ENCODE measurements around the gene HMCN1.

The HMCN1 gene

DNA sequence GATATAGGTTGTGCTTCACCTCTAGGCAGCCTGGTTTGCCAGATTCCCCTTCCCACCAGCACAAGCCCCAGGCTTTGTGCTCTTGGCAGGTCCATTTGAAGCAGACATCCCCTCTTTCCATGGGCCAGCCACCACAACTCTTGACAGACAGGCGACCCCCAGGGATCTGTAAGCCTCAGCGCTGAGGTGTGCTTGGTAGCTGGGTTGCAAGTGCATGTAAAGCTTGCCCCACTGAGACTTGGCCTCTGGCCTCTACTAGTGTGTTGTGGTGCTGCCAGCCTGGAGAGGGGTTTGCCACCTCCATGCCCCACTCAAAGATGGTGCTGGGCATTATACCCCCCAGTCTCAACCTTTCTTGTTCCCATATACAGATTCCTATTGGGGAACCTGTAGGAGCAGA is 103.9 kb downstream of the HMCN1 start:
- H3K14ac ChIP-seq (ENCODE audit: low read length in 2 of 2) = peak overlapping the region in 1 of 2 experiments; percentile 31
- H3K18ac ChIP-seq (ENCODE audit: low read depth in 1 of 2, low read length in 2 of 2) = peak overlapping the region; percentile 50 to 82
- peaks cover 11% of the 10 kb centered on the region for H3K79me1 ChIP-seq (replicated peaks; ENCODE audit: low read length, poor library complexity, severe bottlenecking)
- H3K27ac ChIP-seq (ENCODE audit: low read length, poor library complexity, severe bottlenecking) = no peak overlapping the region
- H2AK5ac ChIP-seq (ENCODE audit: low read length, severe bottlenecking) = no peak overlapping the region
- no peak overlapping the region for H2BK15ac ChIP-seq (ENCODE audit: low read depth, poor library complexity, severe bottlenecking)
- H3K9ac ChIP-seq (ENCODE audit: low read length) = no peak overlapping the region
- 93% methylated on average over 2 of the region's 2 CpGs for WGBS
- H2BK5ac ChIP-seq (ENCODE audit: low read depth, low read length, poor library complexity, severe bottlenecking) = no peak overlapping the region
- no peak for DNase-seq
- no peak overlapping the region for H4K91ac ChIP-seq (ENCODE audit: low read length)
- no peaks in the 10 kb centered on the region for H3K4me1 ChIP-seq (ENCODE audit: control insufficient read depth, insufficient read depth, low read depth, low read length)
- H3K27me3 ChIP-seq (ENCODE audit: control insufficient read depth in 1 of 2, insufficient read depth in 1 of 2, low read length in 2 of 2) = no peaks in the 10 kb centered on the region
- peaks cover 0 to 3% of the 10 kb centered on the region in 2 experiments for H3K36me3 ChIP-seq (ENCODE audit: control insufficient read depth in 1 of 2, insufficient read depth in 2 of 2, low read depth in 1 of 2, low read length in 2 of 2)
- no peak overlapping the region for H4K8ac ChIP-seq (ENCODE audit: low read length)
- H3K4me2 ChIP-seq (ENCODE audit: low read length, poor library complexity, severe bottlenecking) = no peak overlapping the region
- H3K4me3 ChIP-seq (ENCODE audit: insufficient read depth in 1 of 2, low read depth in 1 of 2, low read length in 2 of 2) = no peak overlapping the region
- H2BK12ac ChIP-seq (ENCODE audit: low read length in 2 of 2) = peak overlapping the region; percentile 17 to 44
- H3K4ac ChIP-seq (ENCODE audit: low read depth in 1 of 2, low read length in 2 of 2) = no peak overlapping the region
- H3K9me3 ChIP-seq (ENCODE audit: control insufficient read depth, low read length) = no peaks in the 10 kb centered on the region
- H3K23ac ChIP-seq (ENCODE audit: low read length in 2 of 2) = no peak overlapping the region
- no peak overlapping the region for H2BK120ac ChIP-seq (ENCODE audit: low read depth, low read length)
- no peak overlapping the region for H2AFZ ChIP-seq (ENCODE audit: low read depth, low read length)

DNA sequence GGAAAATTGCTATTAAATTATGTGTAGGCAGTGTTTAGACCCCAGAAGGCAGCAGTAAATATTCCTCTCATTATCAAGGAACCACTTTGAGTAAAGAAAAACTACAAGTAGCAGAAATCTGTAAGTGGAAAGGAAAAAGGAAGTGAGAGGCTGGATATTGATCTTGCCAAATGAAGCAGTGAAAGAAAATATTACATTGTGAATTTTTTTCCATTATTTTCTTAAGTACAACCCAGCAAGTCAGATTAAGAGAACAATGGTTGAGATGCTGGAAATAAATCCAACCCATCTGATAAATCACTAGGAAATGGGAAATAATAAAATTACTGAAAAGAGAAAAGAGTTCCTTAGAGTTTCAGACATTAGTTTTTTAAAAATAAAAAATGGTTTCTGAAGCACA is 106.7 kb downstream of the HMCN1 start:
- DNase-seq = no peak
- Histone ChIP-seq H2AK5ac (ENCODE audit: low read length, severe bottlenecking) (no peak overlapping the region), H3K36me3 (ENCODE audit: control insufficient read depth in 1 of 2, insufficient read depth in 2 of 2, low read depth in 1 of 2, low read length in 2 of 2) (peaks cover 0 to 4% of the 10 kb centered on the region in 2 experiments), H3K4me3 (ENCODE audit: insufficient read depth in 1 of 2, low read depth in 1 of 2, low read length in 2 of 2) (no peak overlapping the region), H2BK120ac (ENCODE audit: low read depth, low read length) (no peak overlapping the region), H3K23ac (ENCODE audit: low read length in 2 of 2) (no peak overlapping the region), H3K14ac (ENCODE audit: low read length in 2 of 2) (no peak overlapping the region), H2BK5ac (ENCODE audit: low read depth, low read length, poor library complexity, severe bottlenecking) (no peak overlapping the region), H3K4ac (ENCODE audit: low read depth in 1 of 2, low read length in 2 of 2) (no peak overlapping the region), H3K9me3 (ENCODE audit: control insufficient read depth, low read length) (no peaks in the 10 kb centered on the region), H3K9ac (ENCODE audit: low read length) (no peak overlapping the region), H3K18ac (ENCODE audit: low read depth in 1 of 2, low read length in 2 of 2) (no peak overlapping the region), H3K27me3 (ENCODE audit: control insufficient read depth in 1 of 2, insufficient read depth in 1 of 2, low read length in 2 of 2) (no peaks in the 10 kb centered on the region), H3K79me1 (replicated peaks; ENCODE audit: low read length, poor library complexity, severe bottlenecking) (peaks cover 9% of the 10 kb centered on the region), H2BK15ac (ENCODE audit: low read depth, poor library complexity, severe bottlenecking) (no peak overlapping the region), H3K27ac (ENCODE audit: low read length, poor library complexity, severe bottlenecking) (no peak overlapping the region), H3K4me1 (ENCODE audit: control insufficient read depth, insufficient read depth, low read depth, low read length) (no peaks in the 10 kb centered on the region), H3K4me2 (ENCODE audit: low read length, poor library complexity, severe bottlenecking) (no peak overlapping the region), H2AFZ (ENCODE audit: low read depth, low read length) (no peak overlapping the region), H4K91ac (ENCODE audit: low read length) (no peak overlapping the region), H4K8ac (ENCODE audit: low read length) (no peak overlapping the region), H2BK12ac (ENCODE audit: low read length in 2 of 2) (no peak overlapping the region)

DNA sequence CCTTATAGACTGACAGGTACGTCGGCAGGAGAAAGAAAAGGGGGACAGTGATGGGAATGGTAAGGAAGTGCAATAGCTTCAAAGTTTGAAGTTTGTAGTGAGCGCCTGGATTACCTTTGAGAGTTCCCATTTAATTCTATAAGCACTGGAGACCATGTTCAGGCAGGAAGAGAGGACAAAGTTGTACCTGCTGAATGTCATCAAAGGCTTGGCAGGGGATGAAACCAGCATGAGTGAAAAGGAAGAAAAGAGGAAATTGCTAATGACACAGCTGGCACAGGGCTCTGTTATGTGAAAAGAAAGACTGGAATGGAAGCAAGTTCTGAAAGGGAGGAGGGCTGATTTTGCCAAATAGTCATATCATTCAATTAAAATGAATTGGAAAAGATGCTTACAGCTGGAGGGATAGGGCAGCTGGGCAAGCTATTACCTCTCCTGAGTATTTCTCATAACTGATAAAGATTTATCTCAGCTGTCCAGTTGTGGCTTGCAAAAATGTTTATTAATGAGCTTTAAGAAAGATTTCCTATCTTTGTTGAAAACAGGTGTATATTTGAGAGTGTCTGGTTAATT is 109.2 kb downstream of the HMCN1 start:
- H2BK120ac ChIP-seq (ENCODE audit: low read depth, low read length) = no peak overlapping the region
- no peak overlapping the region for H4K91ac ChIP-seq (ENCODE audit: low read length)
- H4K8ac ChIP-seq (ENCODE audit: low read length) = no peak overlapping the region
- no peaks in the 10 kb centered on the region for H3K27me3 ChIP-seq (ENCODE audit: control insufficient read depth in 1 of 2, insufficient read depth in 1 of 2, low read length in 2 of 2)
- H3K23ac ChIP-seq (ENCODE audit: low read length in 2 of 2) = no peak overlapping the region
- peaks cover 3% of the 10 kb centered on the region for H3K79me1 ChIP-seq (replicated peaks; ENCODE audit: low read length, poor library complexity, severe bottlenecking)
- no peak overlapping the region for H3K14ac ChIP-seq (ENCODE audit: low read length in 2 of 2)
- H2AFZ ChIP-seq (ENCODE audit: low read depth, low read length) = no peak overlapping the region
- H3K9me3 ChIP-seq (ENCODE audit: control insufficient read depth, low read length) = no peaks in the 10 kb centered on the region
- no peak overlapping the region for H3K9ac ChIP-seq (ENCODE audit: low read length)
- H3K4me3 ChIP-seq (ENCODE audit: insufficient read depth in 1 of 2, low read depth in 1 of 2, low read length in 2 of 2) = no peak overlapping the region
- H3K27ac ChIP-seq (ENCODE audit: low read length, poor library complexity, severe bottlenecking) = no peak overlapping the region
- H3K36me3 ChIP-seq (ENCODE audit: control insufficient read depth in 1 of 2, insufficient read depth in 2 of 2, low read depth in 1 of 2, low read length in 2 of 2) = peaks cover 0 to 26% of the 10 kb centered on the region in 2 experiments
- no peak overlapping the region for H2AK5ac ChIP-seq (ENCODE audit: low read length, severe bottlenecking)
- 92% methylated on average over 3 of the region's 3 CpGs for WGBS
- no peak overlapping the region for H3K4ac ChIP-seq (ENCODE audit: low read depth in 1 of 2, low read length in 2 of 2)
- no peak overlapping the region for H3K4me2 ChIP-seq (ENCODE audit: low read length, poor library complexity, severe bottlenecking)
- H3K18ac ChIP-seq (ENCODE audit: low read depth in 1 of 2, low read length in 2 of 2) = no peak overlapping the region
- H2BK15ac ChIP-seq (ENCODE audit: low read depth, poor library complexity, severe bottlenecking) = no peak overlapping the region
- peak overlapping the region in 1 of 2 experiments; percentile 11 for H2BK12ac ChIP-seq (ENCODE audit: low read length in 2 of 2)
- no peak overlapping the region for H2BK5ac ChIP-seq (ENCODE audit: low read depth, low read length, poor library complexity, severe bottlenecking)
- DNase-seq = no peak
- H3K4me1 ChIP-seq (ENCODE audit: control insufficient read depth, insufficient read depth, low read depth, low read length) = peaks cover 2% of the 10 kb centered on the region

DNA sequence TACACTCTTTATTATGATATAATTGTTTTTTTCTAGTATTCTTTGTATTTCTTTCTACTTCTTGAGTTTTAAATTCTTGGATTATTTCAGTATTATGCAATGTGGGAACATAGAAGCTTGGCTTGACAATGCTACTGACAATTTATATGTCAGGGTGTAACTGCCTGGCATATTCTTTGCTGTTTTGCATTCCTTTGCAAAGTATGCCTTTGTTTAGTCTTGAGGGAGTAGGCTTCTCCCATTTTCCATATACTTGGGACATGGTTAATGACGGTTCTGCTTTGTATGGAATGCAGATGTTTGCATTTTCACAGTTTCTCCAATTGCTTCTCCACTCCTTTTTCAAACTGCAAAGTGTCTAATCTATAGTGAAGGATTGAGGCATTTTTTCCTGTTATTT is 109.8 kb downstream of the HMCN1 start:
- no peak overlapping the region for H2AFZ ChIP-seq (ENCODE audit: low read depth, low read length)
- H3K4me3 ChIP-seq (ENCODE audit: insufficient read depth in 1 of 2, low read depth in 1 of 2, low read length in 2 of 2) = no peak overlapping the region
- H3K27me3 ChIP-seq (ENCODE audit: control insufficient read depth in 1 of 2, insufficient read depth in 1 of 2, low read length in 2 of 2) = no peaks in the 10 kb centered on the region
- peaks cover 0 to 32% of the 10 kb centered on the region in 2 experiments for H3K36me3 ChIP-seq (ENCODE audit: control insufficient read depth in 1 of 2, insufficient read depth in 2 of 2, low read depth in 1 of 2, low read length in 2 of 2)
- no peak overlapping the region for H3K27ac ChIP-seq (ENCODE audit: low read length, poor library complexity, severe bottlenecking)
- H4K91ac ChIP-seq (ENCODE audit: low read length) = no peak overlapping the region
- H3K4ac ChIP-seq (ENCODE audit: low read depth in 1 of 2, low read length in 2 of 2) = no peak overlapping the region
- no peak overlapping the region for H3K14ac ChIP-seq (ENCODE audit: low read length in 2 of 2)
- H2BK15ac ChIP-seq (ENCODE audit: low read depth, poor library complexity, severe bottlenecking) = no peak overlapping the region
- no peak overlapping the region for H3K23ac ChIP-seq (ENCODE audit: low read length in 2 of 2)
- no peaks in the 10 kb centered on the region for H3K9me3 ChIP-seq (ENCODE audit: control insufficient read depth, low read length)
- no peak overlapping the region for H2BK120ac ChIP-seq (ENCODE audit: low read depth, low read length)
- no peak for DNase-seq
- no peak overlapping the region for H4K8ac ChIP-seq (ENCODE audit: low read length)
- H2BK5ac ChIP-seq (ENCODE audit: low read depth, low read length, poor library complexity, severe bottlenecking) = no peak overlapping the region
- H2BK12ac ChIP-seq (ENCODE audit: low read length in 2 of 2) = no peak overlapping the region
- H3K18ac ChIP-seq (ENCODE audit: low read depth in 1 of 2, low read length in 2 of 2) = no peak overlapping the region
- peaks cover 2% of the 10 kb centered on the region for H3K4me1 ChIP-seq (ENCODE audit: control insufficient read depth, insufficient read depth, low read depth, low read length)
- H2AK5ac ChIP-seq (ENCODE audit: low read length, severe bottlenecking) = no peak overlapping the region
- H3K4me2 ChIP-seq (ENCODE audit: low read length, poor library complexity, severe bottlenecking) = no peak overlapping the region
- peaks cover 3% of the 10 kb centered on the region for H3K79me1 ChIP-seq (replicated peaks; ENCODE audit: low read length, poor library complexity, severe bottlenecking)
- no peak overlapping the region for H3K9ac ChIP-seq (ENCODE audit: low read length)
- no CpG with 5 or more reads among the region's 1 CpG for WGBS
